GM21786 (cell line): ENCODE results near the gene TSPAN15.

Source experiments
- ATAC-seq: cut with Tn5 transposase; IDR thresholded peaks from one replicate; pipeline ENCODE4 v1.9.1; 2021; ENCODE audit not compliant: unreplicated experiment

The TSPAN15 gene

GRCh38 chr10:69416695-69417094 lies 34.6 kb upstream of the TSPAN15 start, which contains the start of gene TACR2:
TACR2 (minus strand) TSS chr10:69416918; CDS start chr10:69416323, 595 bp downstream.
- no peak for ATAC-seq

GRCh38 chr10:69417542-69417941 lies 33.7 kb upstream of the TSPAN15 start:
- no peak for ATAC-seq

- ATAC-seq: no peak
Observed at GRCh38 chr10:69418052-69418752, 33.1 kb upstream of the TSPAN15 start.

DNA sequence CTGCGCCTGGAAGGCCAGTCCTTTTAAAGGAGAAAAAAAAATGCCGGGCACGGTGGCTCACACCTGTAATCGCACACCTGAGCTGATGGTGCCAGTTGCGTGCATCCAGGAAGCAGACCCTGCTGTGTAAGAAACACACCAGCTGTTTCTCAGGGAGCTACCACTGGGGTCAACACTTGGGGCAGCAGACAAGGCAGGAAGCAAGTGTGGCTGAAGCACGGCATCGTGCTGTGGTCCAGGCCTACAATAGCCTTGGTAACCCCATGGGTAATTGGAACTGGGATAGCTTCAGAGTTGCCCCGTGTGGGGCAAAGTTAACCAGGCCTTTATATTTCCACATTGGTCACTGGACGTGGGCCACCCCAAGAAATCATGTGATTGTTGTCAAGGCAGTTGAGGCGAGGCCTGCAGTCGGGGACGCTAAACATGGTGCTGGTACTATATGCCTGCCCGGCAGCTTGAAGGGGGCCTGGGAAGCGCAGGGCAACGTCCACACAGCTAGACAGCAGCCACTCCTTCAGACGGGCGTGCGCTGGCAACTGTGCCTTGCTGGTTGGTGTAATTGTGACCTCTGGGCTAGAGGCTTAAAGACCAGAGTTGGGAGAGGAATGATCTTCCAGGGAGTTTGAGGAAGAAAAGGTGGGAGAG lies 32.0 kb upstream of the TSPAN15 start:
- ATAC-seq: no peak

- ATAC-seq: no peak
Observed at GRCh38 chr10:69419744-69420126, 31.5 kb upstream of the TSPAN15 start.

- ATAC-seq: no peak
Observed at GRCh38 chr10:69421611-69422308, 29.5 kb upstream of the TSPAN15 start.

GRCh38 chr10:69422676-69423075 lies 28.6 kb upstream of the TSPAN15 start:
- no peak for ATAC-seq

DNA sequence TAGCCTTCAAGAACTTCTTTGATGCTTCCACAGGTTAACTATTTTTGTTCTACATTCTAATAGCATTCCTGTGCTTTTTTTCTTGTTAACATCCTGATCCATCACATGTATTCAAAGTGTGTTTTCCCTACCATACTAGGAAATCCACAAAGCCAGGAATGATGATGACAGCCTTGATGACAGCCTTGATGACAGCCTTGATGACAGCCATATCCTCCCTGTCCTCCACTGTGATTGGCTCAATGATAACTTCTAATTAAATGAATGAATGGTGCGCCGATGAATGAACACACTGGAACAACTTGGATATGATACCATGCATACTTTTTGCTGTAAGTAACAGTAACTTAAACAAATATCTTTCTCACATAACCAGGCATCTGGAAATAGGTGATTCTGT lies 26.2 kb upstream of the TSPAN15 start:
- ATAC-seq: no peak

DNA sequence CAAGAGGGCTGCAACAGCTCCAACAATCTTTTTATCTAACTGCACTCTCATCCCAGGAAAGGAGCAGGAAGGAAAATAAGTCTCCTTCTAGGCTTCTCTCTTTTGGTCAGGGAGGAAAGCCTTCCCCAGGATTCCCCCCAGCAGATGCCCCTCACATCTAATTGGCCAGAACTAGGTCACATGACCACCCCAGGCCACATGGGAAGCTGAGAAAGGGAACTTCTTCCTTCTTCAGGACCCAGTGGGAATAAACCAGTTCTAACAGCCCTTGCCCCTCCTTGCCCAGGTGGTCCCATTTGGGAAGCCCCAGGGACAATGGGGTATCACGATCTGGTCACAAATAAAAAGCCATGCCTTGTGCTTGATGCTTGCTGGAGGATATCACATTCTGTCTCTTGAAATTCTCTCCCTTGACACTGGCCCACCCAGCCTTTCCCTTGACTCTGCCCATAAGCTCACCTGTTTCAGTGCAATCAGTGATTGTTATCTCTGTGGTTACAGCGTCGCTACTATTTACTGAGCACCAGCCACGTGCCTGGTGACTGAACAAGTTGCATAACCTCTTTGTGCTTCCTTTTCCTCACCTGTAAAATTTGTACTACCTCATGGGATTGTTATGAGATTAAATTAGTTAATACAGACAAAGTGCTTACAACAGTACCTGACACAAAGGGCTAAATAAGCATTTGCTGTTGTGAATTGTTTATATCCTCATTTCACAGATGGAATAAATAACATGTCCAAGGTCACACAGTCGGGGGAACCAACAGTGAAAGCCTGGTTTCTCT lies 25.6 kb upstream of the TSPAN15 start:
- ATAC-seq: no peak

DNA sequence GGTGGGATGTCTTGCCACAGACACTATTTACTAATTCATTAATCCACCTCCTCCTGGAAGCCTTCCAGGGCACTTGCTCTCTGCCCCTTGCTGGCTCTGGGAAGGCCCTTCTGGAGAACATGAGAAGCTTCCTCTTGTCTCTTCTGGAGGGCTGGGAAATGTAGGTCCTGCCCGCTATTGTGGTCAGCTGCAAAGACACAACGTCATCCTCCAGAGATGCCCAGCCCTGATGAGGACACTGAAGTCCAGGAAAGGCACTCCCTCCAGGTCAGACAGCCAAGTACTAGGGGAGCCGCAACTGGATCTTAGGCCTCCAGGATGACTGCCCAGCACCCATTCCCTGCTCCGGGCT lies 24.9 kb upstream of the TSPAN15 start:
- ATAC-seq: no peak

DNA sequence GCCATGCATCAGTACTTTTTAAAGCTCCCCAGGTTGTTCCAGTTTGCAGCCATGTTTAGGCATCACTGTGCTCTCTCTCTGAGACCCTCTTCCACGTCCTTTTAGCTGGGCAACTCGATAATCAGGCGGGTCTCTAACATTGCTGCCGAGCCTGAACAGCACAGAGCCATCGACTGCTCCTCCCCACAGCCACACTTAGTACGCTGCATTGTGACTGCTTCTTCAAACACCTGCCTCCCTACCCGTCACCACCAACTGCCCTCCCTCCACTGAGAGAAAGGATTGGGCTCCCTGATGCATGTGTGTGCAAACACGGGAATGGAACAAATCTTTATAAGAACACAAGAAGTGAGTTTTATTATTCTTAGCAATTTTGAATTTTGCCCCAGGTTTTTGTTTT lies 23.1 kb upstream of the TSPAN15 start:
- ATAC-seq: no peak

DNA sequence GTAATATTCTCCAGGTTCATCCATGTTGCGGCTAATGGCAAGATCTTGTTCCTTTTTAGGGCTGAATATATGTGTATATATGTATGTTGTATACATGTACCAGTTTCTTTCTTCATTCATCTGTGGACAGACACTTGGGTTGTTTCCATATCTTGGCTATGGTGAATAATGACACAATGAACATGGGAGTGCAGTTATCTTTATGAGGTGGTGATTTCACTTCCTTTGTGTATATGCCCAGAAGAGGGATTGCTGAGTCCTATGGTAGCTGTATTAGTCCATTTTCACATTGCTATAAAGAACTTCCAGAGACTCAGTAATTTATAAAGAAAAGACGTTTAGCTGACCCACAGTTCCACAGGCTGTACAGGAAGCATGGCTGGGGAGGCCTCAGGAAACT lies 17.1 kb upstream of the TSPAN15 start:
- ATAC-seq: no peak

DNA sequence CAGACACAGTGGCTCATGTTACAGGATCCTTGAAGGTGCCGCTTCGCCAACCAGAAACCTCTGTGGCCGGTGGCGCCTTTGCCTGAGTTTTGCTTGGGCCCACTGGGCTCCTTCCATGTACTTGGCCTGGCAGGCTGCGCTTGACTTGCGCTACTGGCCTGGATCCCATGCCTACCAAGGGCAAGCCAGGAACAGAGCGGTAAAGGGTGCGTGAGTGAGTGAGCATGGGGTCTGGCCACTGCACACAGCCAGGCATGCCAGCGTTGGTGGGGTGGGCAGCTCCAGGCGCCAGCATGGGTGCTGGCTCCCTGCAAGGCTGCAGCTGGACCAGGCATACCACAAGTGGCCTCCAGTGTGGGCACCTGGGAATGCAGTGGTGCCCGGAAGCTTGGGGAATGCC lies 16.3 kb upstream of the TSPAN15 start:
- no peak for ATAC-seq

- no peak for ATAC-seq
Observed at GRCh38 chr10:69435966-69436520, 15.2 kb upstream of the TSPAN15 start.

- no peak for ATAC-seq
Observed at GRCh38 chr10:69437321-69438259, 13.7 kb upstream of the TSPAN15 start.

DNA sequence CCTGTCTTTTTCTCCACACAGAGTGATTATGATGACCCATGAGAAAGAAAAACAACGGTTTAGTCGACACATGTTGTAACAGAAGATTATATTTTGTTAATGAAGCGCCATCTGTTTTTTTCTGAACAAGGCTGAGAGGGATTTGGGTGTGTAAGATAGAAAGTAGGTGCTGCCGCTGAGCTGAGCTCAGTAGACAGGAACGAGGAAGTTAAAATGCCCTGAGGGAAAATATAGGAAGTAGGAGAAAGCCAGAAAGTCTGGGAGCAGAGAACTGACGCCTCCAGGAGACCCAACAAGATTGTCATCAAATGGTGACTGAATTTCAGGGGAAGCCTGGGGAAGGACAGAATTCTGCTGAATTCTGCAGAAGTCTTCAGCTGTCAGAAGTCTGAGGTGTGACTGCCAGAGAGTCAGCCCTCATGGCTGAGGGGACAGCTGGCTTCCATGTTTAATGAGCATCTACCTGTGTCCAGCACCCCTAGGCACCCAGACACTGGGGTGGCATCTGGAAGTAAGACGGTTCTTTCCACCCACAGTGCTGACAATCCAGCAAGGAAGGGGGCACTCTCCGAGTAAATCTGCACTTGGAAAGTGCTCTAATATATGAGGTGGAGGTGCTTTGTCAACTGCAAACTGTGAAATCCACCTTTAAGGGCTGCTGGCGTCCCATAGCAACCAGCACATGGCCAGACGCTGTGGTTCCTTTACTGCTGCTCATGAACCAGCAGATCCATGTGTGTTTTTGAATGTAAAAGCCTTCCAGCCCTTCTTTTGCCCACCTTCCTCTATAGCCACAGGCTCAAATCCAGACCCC lies 12.5 kb upstream of the TSPAN15 start:
- no peak for ATAC-seq

GRCh38 chr10:69439350-69439739 lies 11.9 kb upstream of the TSPAN15 start:
- no peak for ATAC-seq

GRCh38 chr10:69439813-69440506 lies 11.3 kb upstream of the TSPAN15 start:
- ATAC-seq: no peak

- ATAC-seq: no peak
Observed at GRCh38 chr10:69443354-69443753, 7.9 kb upstream of the TSPAN15 start.
